SH-SY5Y (cell line): Measurements from ENCODE around the gene G6PC1.

Experiments used
- GATA2 ChIP-seq: IDR thresholded peaks from 2 replicates; pipeline ENCODE4 v1.6.1; 2011; ENCODE audit warnings: mild to moderate bottlenecking, low read depth, low read length
- GATA3 ChIP-seq: IDR thresholded peaks from 2 replicates; pipeline ENCODE4 v1.6.1; 2011; ENCODE audit warnings: low read depth, mild to moderate bottlenecking, low read length, moderate library complexity

GRCh38 chr17:42891539-42892152 is 9.0 kb upstream of the G6PC1 start:
- TF ChIP-seq GATA2 = no peak
- no peak for TF ChIP-seq GATA3
